Neural progenitor cell (in vitro differentiated cells): Measurements from ENCODE around the gene RAB31. TPM values are rescaled to one million over a fixed set of nuclear protein-coding genes. Genes with fewer than 3 reads are reported as not detected.

ENCODE experiments used
- DNase-seq: peaks from one replicate; pipeline ENCODE4 v3.0.0-alpha.2; 2016; ENCODE audit warnings: low spot score
- H2AFZ ChIP-seq: fragments of 200-600 bp; sonication (generic); replicated peaks from 2 replicates; pipeline ENCODE4 v1.6.1; 2016; ENCODE audit warnings: antibody characterized with exemption
- H3F3A ChIP-seq: fragments of 200-600 bp; sonication (generic); 2 replicates; pipeline ENCODE4 v1.6.1; 2016; ENCODE audit warnings: antibody characterized with exemption, low read depth
- H3K27ac ChIP-seq: fragments of 200-600 bp; sonication (generic); 2 replicates; pipeline ENCODE4 v1.5.1; 2016; ENCODE audit warnings: mild to moderate bottlenecking
- H3K27me3 ChIP-seq: fragments of 200-600 bp; sonication (generic); 2 replicates; pipeline ENCODE4 v1.6.1; 2016; ENCODE audit warnings: mild to moderate bottlenecking, moderate library complexity
- H3K36me3 ChIP-seq: fragments of 200-600 bp; sonication (generic); 2 replicates; pipeline ENCODE4 v1.5.1; 2016
- H3K4me1 ChIP-seq: fragments of 200-600 bp; sonication (generic); 2 replicates; pipeline ENCODE4 v1.6.1; 2016; ENCODE audit warnings: mixed run types
- H3K4me2 ChIP-seq: fragments of 200-600 bp; sonication (generic); 2 replicates; pipeline ENCODE4 v1.6.1; 2016
- H3K4me3 ChIP-seq: fragments of 200-600 bp; sonication (generic); 2 replicates; pipeline ENCODE4 v1.5.1; 2016
- H3K79me2 ChIP-seq: fragments of 200-600 bp; sonication (generic); 2 replicates; pipeline ENCODE4 v1.6.1; 2016; ENCODE audit warnings: low read depth
- H3K9ac ChIP-seq: fragments of 200-600 bp; sonication (generic); 2 replicates; pipeline ENCODE4 v1.6.1; 2016
- H3K9me3 ChIP-seq: fragments of 200-600 bp; sonication (generic); 2 replicates; pipeline ENCODE4 v1.5.1; 2016; ENCODE audit warnings: low read depth
- H4K20me1 ChIP-seq: fragments of 200-600 bp; sonication (generic); 2 replicates; pipeline ENCODE4 v1.6.1; 2016; ENCODE audit warnings: low read depth
- H3K27ac Mint-ChIP-seq: 3 replicates; pipeline ENCODE4 v1.8.0; 2021; ENCODE audit warnings: mixed read lengths
- H3K27me3 Mint-ChIP-seq: 2 replicates; pipeline ENCODE4 v1.8.0; 2022; ENCODE audit warnings: low read depth, mild to moderate bottlenecking, inconsistent platforms, moderate library complexity, mixed read lengths; ENCODE audit not compliant: insufficient read depth
- H3K36me3 Mint-ChIP-seq: 3 replicates; pipeline ENCODE4 v1.8.0; 2021; ENCODE audit warnings: mixed read lengths
- H3K4me1 Mint-ChIP-seq: 3 replicates; pipeline ENCODE4 v1.8.0; 2021; ENCODE audit warnings: mixed read lengths
- H3K4me3 Mint-ChIP-seq: 3 replicates; pipeline ENCODE4 v1.8.0; 2021; ENCODE audit warnings: mild to moderate bottlenecking, moderate library complexity, mixed read lengths
- H3K9me3 Mint-ChIP-seq: 3 replicates; pipeline ENCODE4 v1.8.0; 2020; ENCODE audit warnings: mixed read lengths
- CTCF ChIP-seq: fragments of 200-600 bp; sonication (generic); IDR thresholded peaks from 2 replicates; pipeline ENCODE4 v1.5.1; 2017; ENCODE audit warnings: antibody characterized with exemption, mild to moderate bottlenecking
- EZH2 ChIP-seq: fragments of 200-600 bp; sonication (generic); IDR thresholded peaks from 2 replicates; pipeline ENCODE4 v1.6.1; 2017; ENCODE audit warnings: antibody characterized with exemption, mild to moderate bottlenecking, moderate library complexity
- EZH2phosphoT487 ChIP-seq: fragments of 200-600 bp; sonication (generic); IDR thresholded peaks from 2 replicates; pipeline ENCODE4 v1.6.1; 2017; ENCODE audit warnings: antibody characterized with exemption
- total RNA-seq: library from RNA; depleted of rRNA; stranded (reverse); fragments of >200 nt; gene quantifications from 2 replicates; pipeline ENCODE4 v1.2.3, GENCODE V29; 2015; ENCODE audit warnings: low replicate concordance

Gene RAB31
- total RNA-seq, 1 donor from 2014 or later: 5.0 TPM

- Histone ChIP-seq H4K20me1 (no peaks in the 10 kb centered on the region), H3K4me3 (no peak overlapping the region), H3K9me3 (no peaks in the 10 kb centered on the region), H3K9ac (no peak overlapping the region), H3K27ac (no peak overlapping the region), H3K79me2 (no peaks in the 10 kb centered on the region), H3K4me1 (peaks cover 17% of the 10 kb centered on the region), H3K27me3 (no peaks in the 10 kb centered on the region), H2AFZ (no peak overlapping the region), H3F3A (peaks cover 8% of the 10 kb centered on the region), H3K4me2 (peak overlapping the region; percentile 49), H3K36me3 (no peaks in the 10 kb centered on the region)
- Mint-ChIP-seq H3K27ac (no peak overlapping the region), H3K27me3 (peaks cover 2% of the 10 kb centered on the region), H3K4me1 (peaks cover 10% of the 10 kb centered on the region), H3K4me3 (no peak overlapping the region), H3K36me3 (no peaks in the 10 kb centered on the region), H3K9me3 (no peaks in the 10 kb centered on the region)
- DNase-seq: no peak
- TF ChIP-seq EZH2 (no peak), EZH2phosphoT487 (no peak), CTCF (no peak)
These were observed 169.5 kb downstream of the RAB31 start for GRCh38 chr18:9877655-9878014.

- H3K4me1 Mint-ChIP-seq: peaks cover 10% of the 10 kb centered on the region
- Histone ChIP-seq H3K9ac (no peak overlapping the region), H3K4me2 (no peak overlapping the region), H3K4me3 (no peak overlapping the region), H3K27ac (no peak overlapping the region), H3F3A (peaks cover 8% of the 10 kb centered on the region), H3K36me3 (no peaks in the 10 kb centered on the region), H2AFZ (no peak overlapping the region), H3K9me3 (no peaks in the 10 kb centered on the region), H4K20me1 (no peaks in the 10 kb centered on the region), H3K4me1 (peaks cover 17% of the 10 kb centered on the region), H3K27me3 (no peaks in the 10 kb centered on the region), H3K79me2 (no peaks in the 10 kb centered on the region)
- H3K36me3 Mint-ChIP-seq: no peaks in the 10 kb centered on the region
- no peak overlapping the region for H3K27ac Mint-ChIP-seq
- no peaks in the 10 kb centered on the region for H3K27me3 Mint-ChIP-seq
- H3K9me3 Mint-ChIP-seq: no peaks in the 10 kb centered on the region
- no peak for DNase-seq
- TF ChIP-seq EZH2phosphoT487 (no peak), CTCF (no peak), EZH2 (no peak)
- H3K4me3 Mint-ChIP-seq: no peak overlapping the region
These were observed 170.0 kb downstream of the RAB31 start for GRCh38 chr18:9878095-9878494.

- H3K27me3 ChIP-seq: no peaks in the 10 kb centered on the region
- TF ChIP-seq EZH2phosphoT487: no peak
- TF ChIP-seq EZH2: no peak
- no peak for TF ChIP-seq CTCF
- no peak overlapping the region for H3K4me3 ChIP-seq
- H3K9ac ChIP-seq: no peak overlapping the region
- H3K4me3 Mint-ChIP-seq: no peak overlapping the region
- H3K79me2 ChIP-seq: no peaks in the 10 kb centered on the region
- no peaks in the 10 kb centered on the region for H3K9me3 ChIP-seq
- no peak overlapping the region for H3K27ac ChIP-seq
- peaks cover 17% of the 10 kb centered on the region for H3K4me1 ChIP-seq
- no peaks in the 10 kb centered on the region for H3K9me3 Mint-ChIP-seq
- H3K27me3 Mint-ChIP-seq: peaks cover 2% of the 10 kb centered on the region
- H2AFZ ChIP-seq: no peak overlapping the region
- H3K36me3 ChIP-seq: no peaks in the 10 kb centered on the region
- H3K27ac Mint-ChIP-seq: no peak overlapping the region
- no peak overlapping the region for H3K4me2 ChIP-seq
- peaks cover 10% of the 10 kb centered on the region for H3K4me1 Mint-ChIP-seq
- H4K20me1 ChIP-seq: no peaks in the 10 kb centered on the region
- peaks cover 8% of the 10 kb centered on the region for H3F3A ChIP-seq
- DNase-seq: no peak
- no peaks in the 10 kb centered on the region for H3K36me3 Mint-ChIP-seq
These were observed 170.7 kb downstream of the RAB31 start for GRCh38 chr18:9878783-9879242.
